HT-29 (cell line): Measurements from ENCODE around the gene SAP25. TPM values are rescaled to one million over a fixed set of nuclear protein-coding genes. Genes with fewer than 3 reads are reported as not detected.

Source experiments
- DNase-seq: peaks from one replicate; pipeline ENCODE4 v3.0.0-alpha.2; 2015; ENCODE audit warnings: low spot score
- total RNA-seq: library from RNA; depleted of rRNA; stranded (reverse); fragments of >200 nt; shearing (Covaris generic); gene quantifications from 2 replicates; pipeline ENCODE4 v1.2.3, GENCODE V29; 2014

The SAP25 gene
- total RNA-seq, 1 experiment from 2014 or later = 1.5 TPM

DNA sequence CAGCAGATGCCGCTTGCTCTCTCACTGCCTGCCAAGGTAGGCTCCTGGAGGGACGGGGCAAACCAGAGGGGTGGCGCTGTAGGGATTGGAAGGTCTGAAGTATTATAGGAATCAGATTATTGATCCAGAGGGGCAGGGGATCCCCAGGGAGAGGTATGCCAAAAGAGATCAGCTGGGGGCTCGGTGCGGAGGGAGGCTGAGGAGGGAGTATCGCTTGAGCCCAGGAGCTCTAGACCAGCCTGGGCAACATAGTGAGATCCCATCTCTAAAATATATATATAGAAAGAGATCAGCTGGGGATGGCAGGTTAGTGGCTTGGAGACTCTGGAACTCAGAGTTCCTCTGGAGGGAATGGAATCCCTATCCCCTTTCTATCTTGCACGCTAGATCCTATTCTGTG is 21.5 kb upstream of the SAP25 start:
- DNase-seq = no peak

GRCh38 chr7:100591596-100591995 is 17.9 kb upstream of the SAP25 start:
- no peak for DNase-seq

- no peak for DNase-seq
Measured at GRCh38 chr7:100590077-100590737, 16.5 kb upstream of the SAP25 start.

DNA sequence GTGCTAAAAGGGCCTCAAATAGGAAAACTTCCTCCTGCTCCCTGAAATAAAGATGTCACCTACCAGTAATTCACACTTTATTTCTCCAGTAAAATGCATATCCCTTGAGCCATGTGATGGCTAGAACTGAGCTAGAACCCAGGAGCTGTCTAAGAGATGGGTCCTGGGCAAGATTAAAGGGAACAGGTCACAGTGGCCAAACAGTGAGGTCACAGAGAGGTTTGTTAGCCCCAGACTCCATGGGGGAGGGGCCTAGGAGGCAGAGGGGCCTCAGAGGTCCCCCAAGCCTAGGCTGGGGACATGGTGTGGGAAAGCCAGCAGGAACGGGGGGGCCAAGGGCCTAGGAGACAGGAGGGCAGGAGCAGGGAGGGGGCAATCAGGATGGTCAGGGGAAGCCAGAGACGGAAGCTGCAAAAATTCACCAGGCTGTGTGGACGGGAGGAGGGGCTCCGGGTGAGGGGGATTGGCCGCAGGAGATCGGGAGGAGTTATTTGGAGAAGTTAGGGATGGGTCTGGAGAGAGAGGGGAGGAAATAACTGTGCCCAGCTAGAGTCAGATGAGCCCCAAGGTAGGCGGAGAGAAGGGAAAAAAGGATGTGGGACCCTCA is 15.7 kb upstream of the SAP25 start:
- no peak for DNase-seq

GRCh38 chr7:100588438-100588837 is 14.7 kb upstream of the SAP25 start:
- no peak for DNase-seq

DNA sequence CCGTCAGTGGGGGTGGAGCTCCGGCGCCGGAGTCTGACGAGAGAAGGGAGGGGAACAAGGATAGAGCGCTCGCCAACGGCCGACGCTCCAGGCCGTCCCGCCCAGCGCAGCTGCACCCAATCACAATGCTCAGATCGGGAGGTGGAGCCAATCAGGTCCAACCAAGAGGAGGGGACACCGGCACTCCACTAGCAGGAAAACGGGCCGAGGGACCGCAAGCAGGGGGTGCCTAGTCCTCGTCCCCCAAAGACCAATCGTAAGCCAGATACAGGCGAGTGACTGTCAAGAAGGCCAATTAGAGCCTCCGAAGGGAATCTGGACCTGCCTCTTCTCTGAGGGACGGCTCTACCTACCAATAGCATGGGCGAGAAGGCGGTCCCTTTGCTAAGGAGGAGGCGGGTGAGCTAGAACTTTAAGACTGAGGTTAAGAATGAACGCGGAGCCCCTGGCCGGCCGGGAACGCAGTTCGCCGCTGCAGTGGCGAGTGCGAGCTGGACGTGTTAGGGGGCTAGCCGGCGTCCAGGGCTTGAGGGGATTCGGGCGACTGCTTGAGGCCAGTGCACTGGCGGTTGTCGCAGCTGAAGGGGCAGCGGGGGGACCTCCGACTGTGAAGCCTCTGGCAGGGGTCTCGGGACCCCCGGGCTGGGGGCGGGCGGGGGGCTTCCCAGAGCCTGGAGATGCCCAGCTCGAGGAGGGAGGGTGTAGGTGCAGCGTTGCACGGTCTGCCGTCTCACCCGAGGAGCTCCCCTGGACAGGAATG is 12.7 kb upstream of the SAP25 start, which contains the start of gene FBXO24:
FBXO24 (plus strand) TSS at position 63 of the 760 bp plus-strand sequence; CDS start at position 361, 298 bp downstream.
- peak; percentile 100 for DNase-seq

GRCh38 chr7:100585511-100586265 is 12.0 kb upstream of the SAP25 start, which contains the start of gene LRCH4:
Gene LRCH4 (minus strand): TSS chr7:100586129. CDS start chr7:100586100, 29 bp downstream.
- peak; percentile 85 for DNase-seq

DNA sequence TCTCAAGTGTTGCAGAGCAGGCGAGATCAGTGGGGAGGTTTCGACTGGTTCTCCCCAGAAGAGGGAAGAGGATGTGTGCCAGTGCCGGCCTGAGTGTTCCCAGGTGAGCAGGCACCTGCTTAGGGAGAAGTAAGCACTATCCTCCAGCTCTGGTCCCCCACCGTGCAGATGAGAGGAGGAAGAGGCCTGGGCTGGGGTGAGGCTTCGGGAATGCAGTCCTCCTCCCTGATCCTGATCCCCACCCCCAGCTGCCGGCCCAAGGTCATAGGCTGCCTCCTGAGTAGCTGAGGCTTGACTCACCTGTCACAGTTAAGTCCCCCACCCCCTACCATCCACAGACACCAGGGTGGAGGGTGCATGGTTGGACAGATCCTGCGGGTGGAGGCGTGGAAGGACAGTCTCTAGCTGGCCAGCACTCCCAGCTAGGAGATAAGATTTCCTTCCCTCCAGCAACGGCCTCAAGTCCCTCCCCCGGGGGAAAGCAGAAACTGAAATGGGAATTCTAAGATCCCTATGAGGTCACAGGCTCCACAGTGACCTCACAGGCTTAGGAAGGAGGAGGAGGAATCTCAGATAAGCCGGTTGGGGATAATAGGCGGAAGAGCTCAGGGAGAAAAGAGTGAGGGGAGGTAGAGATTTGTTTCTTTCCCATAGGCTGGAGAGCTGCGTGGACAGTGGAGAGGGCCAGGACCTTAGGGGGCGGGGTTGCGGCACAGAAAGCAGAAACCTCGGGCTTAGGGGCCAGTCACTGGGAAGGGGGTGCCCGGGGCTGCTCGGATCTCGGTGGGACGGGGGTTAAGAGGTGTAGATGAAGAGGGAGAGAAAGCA is 11.2 kb upstream of the SAP25 start:
- DNase-seq = peak; percentile 83

DNA sequence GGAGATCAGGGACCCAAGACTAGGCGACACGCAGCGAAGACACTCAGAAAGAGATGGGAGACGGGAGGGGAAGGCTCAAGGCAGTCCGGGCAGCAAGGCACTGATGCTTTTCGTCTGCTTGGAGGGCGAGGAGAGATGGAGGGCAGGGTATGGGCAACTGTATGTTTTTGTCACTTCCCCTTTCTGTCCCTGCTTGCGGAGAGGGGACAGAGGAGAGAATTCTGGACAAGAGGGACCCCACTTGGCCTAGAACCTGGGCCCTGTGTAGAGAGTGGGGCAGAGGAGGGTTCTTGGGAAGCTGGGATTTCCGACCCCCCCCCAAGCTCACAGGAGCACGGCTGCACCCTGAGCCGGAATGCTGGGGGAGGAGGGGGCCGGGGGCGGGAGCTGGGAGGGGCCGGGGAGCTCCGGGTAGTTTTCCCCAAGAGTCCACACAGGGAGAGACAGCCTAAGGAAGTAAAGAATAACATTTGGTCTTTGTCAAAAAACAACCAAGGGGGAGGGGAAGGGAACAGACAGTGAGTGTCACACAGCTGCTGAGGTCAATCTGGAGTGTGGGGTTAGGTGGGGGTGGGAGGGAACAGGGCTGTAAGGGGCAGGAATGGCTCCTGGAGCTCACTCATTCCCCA is 10.5 kb upstream of the SAP25 start:
- DNase-seq = no peak

GRCh38 chr7:100583132-100584053 is 9.7 kb upstream of the SAP25 start:
- DNase-seq = peak; percentile 74

GRCh38 chr7:100582650-100583049 is 8.9 kb upstream of the SAP25 start:
- no peak for DNase-seq

- DNase-seq = peak; percentile 83
Measured at GRCh38 chr7:100582041-100582579, 8.4 kb upstream of the SAP25 start.

DNA sequence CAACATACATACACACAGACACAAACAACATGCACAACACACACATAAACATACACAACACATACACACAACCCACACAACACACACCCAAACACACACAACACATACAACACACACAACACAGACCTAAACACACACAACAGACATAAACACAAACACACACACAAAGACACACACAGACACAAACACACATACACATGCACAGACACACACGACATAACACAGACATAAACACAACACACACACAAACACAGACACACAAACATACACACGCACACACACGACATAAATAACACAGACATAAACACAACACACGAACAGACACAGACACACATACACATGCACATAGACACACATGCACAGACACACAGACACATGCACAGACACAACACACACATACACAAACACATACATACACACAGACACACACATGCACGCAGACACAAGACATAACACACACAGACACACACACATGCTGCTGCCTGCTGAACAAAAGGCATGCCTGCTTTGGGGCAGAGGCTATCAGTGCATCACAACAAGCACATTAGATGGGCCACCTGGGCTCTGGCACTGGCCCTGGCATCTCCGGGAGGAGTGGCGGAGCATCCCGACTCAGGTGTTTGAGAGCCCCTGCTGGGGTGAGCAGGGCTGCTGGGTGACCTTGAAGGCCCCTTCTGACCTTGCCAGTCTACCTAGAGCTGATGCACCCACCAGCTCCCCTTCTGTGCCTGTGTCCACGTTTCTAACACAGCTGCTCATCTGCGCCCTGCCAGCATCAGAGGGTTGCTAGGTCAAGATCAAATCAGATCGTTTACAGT is 7.0 kb upstream of the SAP25 start:
- no peak for DNase-seq

DNA sequence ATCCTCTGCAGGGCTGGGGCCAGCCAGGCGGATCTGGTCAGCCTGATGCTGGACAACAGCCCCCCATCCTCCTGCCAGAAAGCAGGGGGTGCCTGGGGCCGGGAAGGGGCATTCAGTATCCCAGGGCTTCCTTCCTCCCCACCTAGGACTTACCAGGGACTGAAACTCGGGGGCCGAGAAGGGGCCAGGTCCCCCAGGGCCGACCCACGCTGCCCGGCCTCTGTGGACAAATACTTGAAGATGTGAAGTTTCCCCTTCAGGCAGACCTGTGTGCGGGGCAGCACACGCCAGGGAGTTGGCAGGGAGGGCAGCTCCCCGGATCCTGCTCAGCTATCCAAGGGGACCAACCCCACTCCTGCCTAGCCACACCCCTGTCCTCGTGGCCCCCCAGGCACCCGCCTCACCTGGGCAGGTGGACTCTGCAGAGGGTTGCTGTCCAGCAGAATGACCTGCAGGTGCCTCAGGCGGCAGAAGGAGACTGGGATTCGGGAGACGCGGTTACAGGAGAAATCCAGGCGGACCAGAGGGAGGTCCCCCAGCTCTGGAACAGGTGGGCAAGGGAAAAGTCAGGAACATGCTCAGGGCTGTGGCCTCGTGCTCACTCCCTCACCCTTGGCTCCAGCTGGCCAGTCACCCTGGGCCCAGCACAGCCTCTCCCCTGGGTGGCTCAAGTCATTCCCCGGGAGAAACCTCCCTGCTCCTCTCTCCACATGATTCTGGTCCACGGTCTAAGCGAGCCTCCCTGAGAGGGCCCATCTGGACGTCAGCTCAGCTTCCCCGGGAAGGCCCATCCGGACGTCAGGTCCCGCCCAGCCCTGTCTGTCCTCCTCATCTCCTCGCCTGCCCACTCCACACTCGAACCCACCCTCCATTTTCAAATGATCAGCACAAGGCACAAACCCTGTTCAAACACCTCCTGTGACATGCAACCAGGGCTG is 4.8 kb upstream of the SAP25 start:
- DNase-seq = no peak

DNA sequence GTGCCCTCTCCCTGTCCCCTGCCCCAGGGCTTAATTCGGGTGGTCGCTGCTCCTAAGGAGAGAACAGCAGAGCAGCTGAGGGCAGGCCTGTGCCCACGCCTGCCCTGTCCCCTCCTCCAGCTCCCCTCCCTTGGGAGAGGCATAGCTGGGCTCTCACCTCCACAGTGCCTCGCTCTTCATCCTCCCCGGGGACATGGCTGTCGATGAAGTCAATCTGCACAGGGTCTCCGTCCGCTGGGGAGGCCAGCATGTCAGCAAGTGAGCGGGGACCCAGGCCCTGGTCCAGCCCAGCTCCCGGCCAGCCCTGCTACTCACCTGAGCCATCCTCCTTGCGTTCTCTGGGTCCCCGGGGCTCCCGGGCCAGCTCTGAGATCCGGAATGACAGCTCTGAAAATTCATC is 3.8 kb upstream of the SAP25 start:
- DNase-seq = no peak

GRCh38 chr7:100577103-100577502 is 3.4 kb upstream of the SAP25 start:
- no peak for DNase-seq

DNA sequence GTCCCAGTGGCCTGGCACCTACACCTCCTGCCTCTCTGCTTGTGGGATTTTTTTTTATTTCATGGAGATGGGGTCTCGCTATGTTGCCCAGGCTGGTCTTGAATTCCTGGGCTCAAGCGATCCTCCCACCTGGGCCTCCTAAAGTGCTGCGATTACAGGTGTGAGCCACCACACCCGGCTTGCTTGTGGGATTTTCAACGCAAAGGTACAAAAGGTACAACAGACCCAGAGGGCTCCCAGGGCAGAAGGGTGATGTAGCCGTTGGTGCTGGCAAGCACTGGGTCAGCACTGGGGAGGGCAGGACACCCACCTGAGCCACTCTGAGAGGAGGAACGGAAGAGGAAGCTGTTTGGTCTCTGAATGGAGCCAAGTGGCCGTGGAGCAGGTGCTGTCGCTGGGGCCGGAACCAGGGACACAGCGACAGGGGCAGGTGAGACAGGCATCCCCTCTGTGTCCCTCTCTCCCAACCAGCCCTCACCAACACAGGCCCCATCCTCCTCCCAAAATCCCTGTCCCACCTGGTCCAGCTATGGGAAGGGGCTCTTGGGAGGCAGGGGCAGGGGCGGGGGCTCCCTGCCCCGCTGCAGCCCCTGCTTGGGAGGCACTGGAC is 2.8 kb upstream of the SAP25 start:
- no peak for DNase-seq
